ENCODE measurements around the gene TSPAN2.

TSPAN2 gene

DNA sequence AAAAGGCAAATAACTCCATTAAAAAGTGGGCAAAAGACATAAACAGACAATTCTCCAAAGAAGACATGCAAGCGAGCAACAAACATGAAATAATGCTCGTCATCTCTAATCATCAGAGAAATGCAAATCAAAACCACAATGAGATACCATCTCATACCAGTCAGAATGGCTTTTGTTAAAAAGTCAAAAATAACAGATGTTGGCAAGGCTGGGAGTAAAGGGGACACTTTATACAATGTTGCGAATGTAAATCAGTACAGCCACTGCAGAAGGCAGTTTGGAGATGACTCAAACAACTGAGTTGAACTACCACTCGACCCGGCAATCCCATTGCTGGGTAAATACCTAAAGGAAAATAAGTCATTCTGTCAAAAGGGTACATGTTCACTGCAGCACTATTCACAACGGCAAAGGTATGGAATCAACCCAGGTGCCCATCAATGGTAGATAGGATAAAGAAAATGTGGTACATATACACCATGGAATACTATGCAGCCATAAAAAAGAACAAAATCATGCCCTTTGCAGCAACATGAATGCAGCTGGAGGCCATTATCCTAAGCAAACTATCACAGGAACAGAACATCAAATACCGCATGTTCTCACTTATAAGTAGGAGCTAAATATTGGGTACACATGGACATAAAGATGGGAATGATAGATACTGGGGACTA is 25.9 kb downstream of the TSPAN2 start:
- H3K9ac ChIP-seq (ENCODE audit: low read length) = no peak overlapping the region
- H3K27ac ChIP-seq (ENCODE audit: low read length) = no peak overlapping the region
- no peaks in the 10 kb centered on the region for H4K20me1 ChIP-seq (ENCODE audit: insufficient read depth, low read length)

DNA sequence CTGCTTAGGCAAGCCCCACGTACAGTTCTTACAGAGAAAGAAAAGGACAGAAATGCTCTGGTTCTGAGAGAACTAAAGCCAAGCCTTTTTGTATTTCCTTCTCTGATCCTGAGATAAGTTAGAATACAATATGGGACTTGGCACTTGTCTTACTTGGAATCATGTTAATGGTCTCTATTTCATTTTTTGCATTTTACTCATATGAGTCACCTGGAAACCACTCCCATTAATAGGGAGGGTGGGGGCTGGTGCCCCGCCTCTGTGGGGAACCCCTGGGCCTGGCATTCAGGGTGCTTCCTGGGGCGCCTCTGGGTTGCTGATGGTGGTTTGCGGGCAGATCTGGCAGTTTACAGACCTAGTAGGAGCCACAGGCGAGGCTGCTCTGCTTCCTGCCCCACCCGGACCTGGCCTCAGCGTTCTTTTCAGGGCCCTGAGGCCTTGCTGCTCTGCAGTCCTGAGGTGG is 26.7 kb downstream of the TSPAN2 start:
- no peak overlapping the region for H3K4me2 ChIP-seq (ENCODE audit: low read length)
- no peaks in the 10 kb centered on the region for H3K27me3 ChIP-seq (ENCODE audit: low read depth, low read length)
- H3K9ac ChIP-seq (ENCODE audit: low read length) = no peak overlapping the region
- no peak overlapping the region for H2AFZ ChIP-seq (ENCODE audit: low read depth, low read length)
- H4K20me1 ChIP-seq (ENCODE audit: insufficient read depth, low read length) = no peaks in the 10 kb centered on the region
- no peaks in the 10 kb centered on the region for H3K4me1 ChIP-seq (ENCODE audit: low read length)
- H3K27ac ChIP-seq (ENCODE audit: low read length) = no peak overlapping the region
- H3K79me2 ChIP-seq (ENCODE audit: low read length) = no peaks in the 10 kb centered on the region
- H3K4me3 ChIP-seq (ENCODE audit: low read length) = no peak overlapping the region
- H3K36me3 ChIP-seq (replicated peaks; ENCODE audit: low read depth, low read length) = no peaks in the 10 kb centered on the region
- no peaks in the 10 kb centered on the region for H3K9me3 ChIP-seq (ENCODE audit: insufficient read depth, low read length)
- TF ChIP-seq CTCF (IDR thresholded peaks at IDR 0.05; ENCODE audit: low read depth, low read length) = no peak

More for the DNA sequence above, 25.9 kb downstream of the TSPAN2 start:
- H3K9me3 ChIP-seq (ENCODE audit: insufficient read depth, low read length) = no peaks in the 10 kb centered on the region
- H3K4me1 ChIP-seq (ENCODE audit: low read length) = no peaks in the 10 kb centered on the region
- no peaks in the 10 kb centered on the region for H3K79me2 ChIP-seq (ENCODE audit: low read length)
- no peak overlapping the region for H3K4me3 ChIP-seq (ENCODE audit: low read length)
- H2AFZ ChIP-seq (ENCODE audit: low read depth, low read length) = no peak overlapping the region
- H3K27me3 ChIP-seq (ENCODE audit: low read depth, low read length) = no peaks in the 10 kb centered on the region
- TF ChIP-seq EZH2phosphoT487 (IDR thresholded peaks at IDR 0.05; ENCODE audit: low read depth) (no peak), CTCF (IDR thresholded peaks at IDR 0.05; ENCODE audit: low read depth, low read length) (no peak)
- H3K4me2 ChIP-seq (ENCODE audit: low read length) = no peak overlapping the region
- no peaks in the 10 kb centered on the region for H3K36me3 ChIP-seq (replicated peaks; ENCODE audit: low read depth, low read length)

DNA sequence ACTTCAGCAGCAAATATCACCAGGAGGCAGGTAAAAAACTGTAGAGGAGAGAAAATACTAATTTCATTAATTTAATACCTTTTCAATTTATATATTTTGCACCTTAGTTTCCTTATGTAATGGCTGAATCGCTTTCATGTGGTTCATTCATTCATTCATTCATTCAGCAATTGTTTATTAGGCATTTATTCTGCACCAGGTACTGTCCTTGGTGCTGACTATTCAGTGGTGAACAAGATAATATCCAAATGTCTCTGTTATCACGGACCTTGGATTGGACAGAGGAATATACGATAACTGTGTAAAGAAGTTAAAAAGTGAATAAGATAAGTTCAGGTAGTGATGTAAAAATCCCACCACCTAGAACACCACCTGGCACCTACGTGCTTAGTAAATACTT is 28.8 kb downstream of the TSPAN2 start:
- TF ChIP-seq EZH2phosphoT487 (IDR thresholded peaks at IDR 0.05; ENCODE audit: low read depth) (no peak), CTCF (IDR thresholded peaks at IDR 0.05; ENCODE audit: low read depth, low read length) (no peak)

DNA sequence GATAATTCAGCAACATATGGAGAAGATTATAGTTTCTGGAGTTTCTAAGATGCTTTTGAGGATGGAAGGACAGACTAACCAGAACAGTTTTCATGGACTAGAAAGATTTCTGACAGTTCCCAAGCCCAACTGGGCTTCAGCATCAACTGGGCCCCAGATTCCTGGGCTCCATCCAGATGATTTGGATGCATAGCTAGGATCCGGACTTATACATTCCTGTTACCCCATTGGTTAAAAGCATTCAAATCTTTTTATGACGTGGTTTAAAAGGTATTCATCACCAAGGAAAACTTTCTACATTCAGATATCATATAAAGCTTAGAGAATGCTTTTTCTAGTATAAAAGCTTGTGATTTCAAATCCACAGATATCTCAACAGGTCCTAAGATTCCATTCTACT is 30.0 kb downstream of the TSPAN2 start:
- no peak overlapping the region for H3K9ac ChIP-seq (ENCODE audit: low read length)
- H3K79me2 ChIP-seq (ENCODE audit: low read length) = no peaks in the 10 kb centered on the region
- no peaks in the 10 kb centered on the region for H3K9me3 ChIP-seq (ENCODE audit: insufficient read depth, low read length)
- TF ChIP-seq EZH2phosphoT487 (IDR thresholded peaks at IDR 0.05; ENCODE audit: low read depth) (no peak), CTCF (IDR thresholded peaks at IDR 0.05; ENCODE audit: low read depth, low read length) (no peak)
- no peak overlapping the region for H3K4me2 ChIP-seq (ENCODE audit: low read length)
- H4K20me1 ChIP-seq (ENCODE audit: insufficient read depth, low read length) = no peaks in the 10 kb centered on the region
- no peak overlapping the region for H3K4me3 ChIP-seq (ENCODE audit: low read length)
- no peak overlapping the region for H2AFZ ChIP-seq (ENCODE audit: low read depth, low read length)
- H3K36me3 ChIP-seq (replicated peaks; ENCODE audit: low read depth, low read length) = no peaks in the 10 kb centered on the region
- no peaks in the 10 kb centered on the region for H3K4me1 ChIP-seq (ENCODE audit: low read length)
- no peak overlapping the region for H3K27ac ChIP-seq (ENCODE audit: low read length)
- H3K27me3 ChIP-seq (ENCODE audit: low read depth, low read length) = no peaks in the 10 kb centered on the region

More for the DNA sequence above, 28.8 kb downstream of the TSPAN2 start:
- Histone ChIP-seq H3K4me2 (ENCODE audit: low read length) (no peak overlapping the region), H3K79me2 (ENCODE audit: low read length) (no peaks in the 10 kb centered on the region), H4K20me1 (ENCODE audit: insufficient read depth, low read length) (no peaks in the 10 kb centered on the region), H2AFZ (ENCODE audit: low read depth, low read length) (no peak overlapping the region), H3K36me3 (replicated peaks; ENCODE audit: low read depth, low read length) (no peaks in the 10 kb centered on the region), H3K9me3 (ENCODE audit: insufficient read depth, low read length) (no peaks in the 10 kb centered on the region), H3K4me3 (ENCODE audit: low read length) (no peak overlapping the region), H3K27ac (ENCODE audit: low read length) (no peak overlapping the region), H3K4me1 (ENCODE audit: low read length) (no peaks in the 10 kb centered on the region), H3K9ac (ENCODE audit: low read length) (no peak overlapping the region), H3K27me3 (ENCODE audit: low read depth, low read length) (no peaks in the 10 kb centered on the region)

Data from OCI-LY3 (cell line).